SU-DHL-6 (cell line): ENCODE measurements around the gene RBMS1.

Experiments
- H2AFZ ChIP-seq: fragments of 200-600 bp; sonication (generic); 2 replicates; pipeline ENCODE4 v1.6.1; 2014; ENCODE audit warnings: low read depth, mild to moderate bottlenecking, moderate library complexity, mixed read lengths, antibody characterized with exemption, low read length; ENCODE audit not compliant: severe bottlenecking
- H3F3A ChIP-seq: fragments of 200-600 bp; shearing (Covaris generic); 2 replicates; pipeline ENCODE4 v1.6.0; 2016; ENCODE audit warnings: antibody characterized with exemption, mild to moderate bottlenecking; ENCODE audit not compliant: insufficient read depth
- H3K27ac ChIP-seq: fragments of 200-600 bp; sonication (generic); 2 replicates; pipeline ENCODE4 v1.5.1; 2016; ENCODE audit warnings: low read depth, mild to moderate bottlenecking, low read length, moderate library complexity, mixed read lengths
- H3K27me3 ChIP-seq: fragments of 200-600 bp; sonication (generic), shearing (Covaris generic); 2 replicates; pipeline ENCODE4 v1.6.0; 2014; ENCODE audit warnings: mild to moderate bottlenecking, low read length
- H3K36me3 ChIP-seq: fragments of 200-600 bp; sonication (generic); 2 replicates; pipeline ENCODE4 v1.6.1; 2014; ENCODE audit warnings: mild to moderate bottlenecking, low read length, mixed read lengths
- H3K4me2 ChIP-seq: fragments of 300-600, 200-600 bp; shearing (Covaris generic), sonication (generic); 2 replicates; pipeline ENCODE4 v1.6.0; 2014; ENCODE audit warnings: low read length, low read depth, mild to moderate bottlenecking; ENCODE audit not compliant: poor library complexity, severe bottlenecking
- H3K4me3 ChIP-seq: fragments of 200-600 bp; sonication (generic); 2 replicates; pipeline ENCODE4 v1.5.1; 2014; ENCODE audit warnings: antibody characterized with exemption, low read length, mild to moderate bottlenecking, mixed read lengths; ENCODE audit not compliant: insufficient read depth, poor library complexity, severe bottlenecking
- H3K79me2 ChIP-seq: fragments of 200-600 bp; sonication (generic); 2 replicates; pipeline ENCODE4 v1.6.1; 2014; ENCODE audit warnings: mild to moderate bottlenecking, low read length, moderate library complexity; ENCODE audit not compliant: insufficient read depth
- H3K9ac ChIP-seq: fragments of 200-600 bp; sonication (generic); 2 replicates; pipeline ENCODE4 v1.7.0; 2014; ENCODE audit warnings: mild to moderate bottlenecking, low read length
- H3K9me2 ChIP-seq: fragments of 200-600 bp; sonication (generic); replicated peaks from 2 replicates; pipeline ENCODE4 v1.6.1; 2014; ENCODE audit warnings: low read length; ENCODE audit not compliant: insufficient read depth
- H3K9me3 ChIP-seq: fragments of 200-600 bp; sonication (generic); 2 replicates; pipeline ENCODE4 v1.6.1; 2014; ENCODE audit warnings: low read length, mixed read lengths; ENCODE audit not compliant: insufficient read depth
- H4K20me1 ChIP-seq: fragments of 200-600 bp; sonication (generic); 2 replicates; pipeline ENCODE4 v1.6.1; 2014; ENCODE audit warnings: low read depth, mild to moderate bottlenecking, antibody characterized with exemption, low read length, moderate library complexity, mixed read lengths
- EZH2phosphoT487 ChIP-seq: fragments of 200-600 bp; sonication (generic), shearing (Covaris generic); conservative IDR thresholded peaks from 2 replicates; pipeline ENCODE4 v1.6.1; 2018; ENCODE audit warnings: mild to moderate bottlenecking, antibody characterized with exemption, low read length, moderate library complexity, mixed read lengths
- TF ChIP-seq, protein P1 (sequence below): fragments of 200-600 bp; sonication (generic); IDR thresholded peaks from one replicate; pipeline ENCODE4 v1.5.1; 2017; ENCODE audit warnings: antibody characterized with exemption, mild to moderate bottlenecking, low read length, moderate library complexity; ENCODE audit not compliant: insufficient read depth, poor library complexity, severe bottlenecking

Gene RBMS1

DNA sequence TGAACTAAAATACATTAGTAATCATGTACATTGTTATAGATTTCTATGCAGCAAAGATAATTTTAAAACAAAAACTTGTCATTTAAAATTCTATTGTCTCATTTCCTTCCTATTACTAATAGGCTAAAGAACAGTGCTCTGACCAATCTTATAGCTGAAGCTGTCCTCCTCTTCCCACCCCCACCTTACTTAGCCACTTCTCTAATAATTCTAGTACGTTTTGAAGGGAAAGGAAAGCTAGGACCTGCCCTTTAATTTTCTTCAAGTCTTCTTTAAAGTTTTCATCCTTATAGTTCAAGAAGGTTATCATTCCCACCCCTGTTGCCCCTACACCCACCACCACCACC lies 121.6 kb downstream of the RBMS1 start:
- peaks cover 7% of the 10 kb centered on the region for H4K20me1 ChIP-seq
- no peak for TF ChIP-seq EZH2phosphoT487
- TF ChIP-seq, protein P1, sequence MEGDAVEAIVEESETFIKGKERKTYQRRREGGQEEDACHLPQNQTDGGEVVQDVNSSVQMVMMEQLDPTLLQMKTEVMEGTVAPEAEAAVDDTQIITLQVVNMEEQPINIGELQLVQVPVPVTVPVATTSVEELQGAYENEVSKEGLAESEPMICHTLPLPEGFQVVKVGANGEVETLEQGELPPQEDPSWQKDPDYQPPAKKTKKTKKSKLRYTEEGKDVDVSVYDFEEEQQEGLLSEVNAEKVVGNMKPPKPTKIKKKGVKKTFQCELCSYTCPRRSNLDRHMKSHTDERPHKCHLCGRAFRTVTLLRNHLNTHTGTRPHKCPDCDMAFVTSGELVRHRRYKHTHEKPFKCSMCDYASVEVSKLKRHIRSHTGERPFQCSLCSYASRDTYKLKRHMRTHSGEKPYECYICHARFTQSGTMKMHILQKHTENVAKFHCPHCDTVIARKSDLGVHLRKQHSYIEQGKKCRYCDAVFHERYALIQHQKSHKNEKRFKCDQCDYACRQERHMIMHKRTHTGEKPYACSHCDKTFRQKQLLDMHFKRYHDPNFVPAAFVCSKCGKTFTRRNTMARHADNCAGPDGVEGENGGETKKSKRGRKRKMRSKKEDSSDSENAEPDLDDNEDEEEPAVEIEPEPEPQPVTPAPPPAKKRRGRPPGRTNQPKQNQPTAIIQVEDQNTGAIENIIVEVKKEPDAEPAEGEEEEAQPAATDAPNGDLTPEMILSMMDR = no peak
- no peaks in the 10 kb centered on the region for H3K36me3 ChIP-seq
- no peaks in the 10 kb centered on the region for H3K79me2 ChIP-seq
- no peak overlapping the region for H3K9ac ChIP-seq
- H2AFZ ChIP-seq = no peak overlapping the region
- no peaks in the 10 kb centered on the region for H3K9me2 ChIP-seq
- no peaks in the 10 kb centered on the region for H3K9me3 ChIP-seq
- no peak overlapping the region for H3K27ac ChIP-seq
- H3K27me3 ChIP-seq = no peaks in the 10 kb centered on the region
- no peak overlapping the region for H3K4me3 ChIP-seq
- H3K4me2 ChIP-seq = no peak overlapping the region
- H3F3A ChIP-seq = no peaks in the 10 kb centered on the region

DNA sequence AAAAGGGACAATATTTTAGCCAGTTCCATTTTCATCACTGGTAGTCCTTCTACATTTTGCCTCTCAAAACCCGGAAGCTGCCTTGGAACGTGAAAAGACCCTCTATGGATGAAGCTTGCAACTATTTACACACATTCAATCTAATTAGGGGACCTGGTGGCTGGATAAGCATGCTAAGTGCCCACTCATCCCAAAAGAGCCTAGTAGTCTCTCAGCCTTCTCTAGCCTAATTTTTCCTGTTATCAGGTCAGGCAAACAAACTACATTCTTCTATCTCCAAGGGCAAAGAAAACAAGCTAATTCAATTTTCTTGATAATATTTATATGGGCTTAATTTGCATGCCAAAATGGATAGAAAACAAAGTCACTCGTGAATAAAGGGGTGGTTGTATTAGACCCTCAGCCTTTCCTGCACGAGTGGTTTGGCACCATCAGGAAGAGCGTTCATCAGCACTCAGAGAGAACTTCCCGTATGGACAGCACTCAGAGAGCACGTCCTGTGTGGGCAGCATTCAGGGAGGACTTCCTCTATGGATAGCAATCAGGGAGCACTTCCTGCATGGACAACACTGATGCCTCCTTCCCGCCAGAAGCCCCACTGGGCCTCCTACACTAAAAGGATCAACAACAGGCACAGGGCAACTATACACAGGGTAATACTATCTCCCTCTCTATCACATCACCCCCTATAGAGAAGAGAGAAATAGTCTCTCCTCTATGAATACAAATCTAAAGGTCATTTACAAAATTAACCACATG lies 122.2 kb downstream of the RBMS1 start:
- Histone ChIP-seq H4K20me1 (peaks cover 7% of the 10 kb centered on the region), H3K9ac (no peak overlapping the region), H3K36me3 (no peaks in the 10 kb centered on the region), H3K9me2 (no peaks in the 10 kb centered on the region), H3F3A (no peaks in the 10 kb centered on the region), H3K4me2 (no peak overlapping the region), H3K9me3 (no peaks in the 10 kb centered on the region), H3K27me3 (no peaks in the 10 kb centered on the region), H3K27ac (no peak overlapping the region), H3K79me2 (no peaks in the 10 kb centered on the region), H2AFZ (no peak overlapping the region), H3K4me3 (no peak overlapping the region)
- TF ChIP-seq, protein P1 = no peak
- TF ChIP-seq EZH2phosphoT487 = no peak

DNA sequence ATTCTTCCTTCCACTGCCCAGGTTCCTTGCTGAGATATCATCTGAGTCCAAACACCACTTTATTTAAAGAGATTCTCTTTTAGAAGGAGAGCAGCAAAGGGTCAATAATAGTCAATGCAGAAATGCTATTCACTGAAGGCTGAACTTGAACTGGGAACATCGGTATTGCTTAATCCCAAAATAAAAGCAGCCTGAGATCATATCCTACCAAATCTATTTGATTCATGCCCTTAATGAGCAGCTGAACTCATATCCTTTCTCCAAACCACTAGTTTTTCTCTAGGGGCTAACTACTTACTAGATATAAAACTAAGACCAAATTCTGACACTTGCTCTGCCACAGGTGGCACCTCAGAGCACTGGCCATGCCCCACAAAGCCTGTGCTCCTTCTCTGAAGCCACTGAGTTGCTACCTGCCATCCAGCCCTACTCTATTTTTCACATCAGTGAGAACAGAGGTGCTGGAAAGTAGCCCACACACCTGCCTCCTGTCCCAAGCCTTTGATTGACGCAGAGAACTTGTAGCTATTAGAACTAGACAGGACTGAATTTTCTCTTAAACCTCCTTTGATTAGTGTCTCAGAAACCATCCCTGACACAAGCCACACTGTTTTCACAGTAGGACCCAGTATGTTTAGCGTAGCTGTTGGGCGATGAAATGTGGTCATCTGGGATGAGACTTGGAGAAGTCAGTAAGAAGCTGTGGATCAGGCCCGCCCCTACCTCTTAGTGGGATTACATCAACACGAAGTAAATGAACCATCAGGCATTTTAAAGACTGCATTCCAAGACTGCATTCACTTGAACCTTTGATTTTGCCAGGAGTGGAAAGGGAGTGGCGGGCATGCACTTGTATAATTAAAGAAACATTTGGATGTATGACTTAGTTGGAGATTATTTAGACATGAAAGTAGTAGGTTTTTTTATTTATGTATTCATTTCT lies 124.3 kb downstream of the RBMS1 start:
- Histone ChIP-seq H3K4me2 (no peak overlapping the region), H3K79me2 (no peaks in the 10 kb centered on the region), H3F3A (no peaks in the 10 kb centered on the region), H3K27ac (no peak overlapping the region), H3K9me2 (no peaks in the 10 kb centered on the region), H3K9ac (no peak overlapping the region), H3K4me3 (no peak overlapping the region), H3K9me3 (no peaks in the 10 kb centered on the region), H3K27me3 (no peaks in the 10 kb centered on the region), H2AFZ (no peak overlapping the region), H3K36me3 (no peaks in the 10 kb centered on the region), H4K20me1 (peaks cover 7% of the 10 kb centered on the region)
- TF ChIP-seq EZH2phosphoT487 = no peak
- TF ChIP-seq, protein P1 = no peak
